ENCODE measurements around the gene OXCT1. TPM values are rescaled to one million over a fixed set of nuclear protein-coding genes. Genes with fewer than 3 reads are reported as not detected.

Gene OXCT1
- total and polyA plus RNA-seq, 2 of the 8 experiments (the other 6 are each of a cell fraction or from before 2014, with no cell fraction given): 10.1 to 28.2 TPM

GRCh38 chr5:41764650-41765049 is 105.6 kb downstream of the OXCT1 start:
- no peak for FAIRE-seq
- no peak overlapping the region for H3K14ac ChIP-seq (ENCODE audit: insufficient read length)
- no peaks in the 10 kb centered on the region for H3K4me1 ChIP-seq (replicated peaks in 1 of 4; ENCODE audit: control insufficient read depth in 3 of 4, insufficient read depth in 4 of 4, low read length in 3 of 4)
- H4K20me1 ChIP-seq (replicated peaks in 1 of 2; ENCODE audit: control insufficient read depth in 1 of 2, insufficient read depth in 2 of 2, low read length in 2 of 2): no peaks in the 10 kb centered on the region
- H3K9ac ChIP-seq (replicated peaks in 1 of 4; ENCODE audit: extremely low read depth in 1 of 4, low read depth in 3 of 4, low read length in 3 of 4): no peak overlapping the region
- no peak overlapping the region for H2BK15ac ChIP-seq (ENCODE audit: low read length)
- no peak overlapping the region for H2BK120ac ChIP-seq (replicated peaks; ENCODE audit: low read depth, low read length)
- no peak overlapping the region for H3K4ac ChIP-seq (replicated peaks; ENCODE audit: insufficient read length, low read depth, low read length)
- no peak overlapping the region for H2AK5ac ChIP-seq (ENCODE audit: low read depth, low read length)
- H3K79me1 ChIP-seq (ENCODE audit: low read depth, low read length): no peaks in the 10 kb centered on the region
- H3K56ac ChIP-seq (replicated peaks; ENCODE audit: insufficient read length, low read depth, low read length): no peak overlapping the region
- no peak overlapping the region for H2BK20ac ChIP-seq (ENCODE audit: low read length)
- no peak overlapping the region for H2AFZ ChIP-seq (ENCODE audit: low read length)
- no peak overlapping the region for H4K8ac ChIP-seq (ENCODE audit: extremely low read depth, insufficient read depth, low read length)
- no peaks in the 10 kb centered on the region for H3K23me2 ChIP-seq (ENCODE audit: low read depth, low read length)
- no peaks in the 10 kb centered on the region for H3K9me3 ChIP-seq (ENCODE audit: insufficient read depth in 2 of 2, low read depth in 1 of 2, low read length in 1 of 2)
- no peak overlapping the region for H2BK12ac ChIP-seq (ENCODE audit: low read depth, low read length)
- no peak overlapping the region for H4K5ac ChIP-seq (ENCODE audit: insufficient read length, low read depth, low read length)
- no peak for DNase-seq (ENCODE audit: low read depth in 1 of 2, low spot score in 2 of 2)
- no peak for TF ChIP-seq JUN (IDR thresholded peaks at IDR 0.05; ENCODE audit: low read depth, low read length)
- no peak for TF ChIP-seq EGR1 (IDR thresholded peaks at IDR 0.05; ENCODE audit: borderline replicate concordance, low read depth, low read length)
- TF ChIP-seq RNF2 (IDR thresholded peaks at IDR 0.05; ENCODE audit: borderline replicate concordance, low read depth, low read length, missing control alignments, poor library complexity, severe bottlenecking): no peak
- no peak for TF ChIP-seq KDM5A (IDR thresholded peaks at IDR 0.05; ENCODE audit: low read length)
- no peak for TF ChIP-seq TAF1 (IDR thresholded peaks at IDR 0.05; ENCODE audit: low read depth, low read length)
- no peak for TF ChIP-seq TAF7 (optimal IDR thresholded peaks at IDR 0.05; ENCODE audit: borderline replicate concordance, low read depth, low read length)
- TF ChIP-seq RBBP5 (IDR thresholded peaks at IDR 0.05; ENCODE audit: borderline replicate concordance, low read depth, low read length): no peak
- TF ChIP-seq KDM1A (IDR thresholded peaks at IDR 0.05; ENCODE audit: borderline replicate concordance, low read length): no peak
- TF ChIP-seq HDAC6 (IDR thresholded peaks at IDR 0.05; ENCODE audit: low read depth, low read length): no peak
- no peak for TF ChIP-seq BRCA1 (IDR thresholded peaks at IDR 0.05; ENCODE audit: low read depth, low read length)
- no peak for TF ChIP-seq SRF (IDR thresholded peaks at IDR 0.05; ENCODE audit: low read depth, low read length)
- TF ChIP-seq KDM4A (IDR thresholded peaks at IDR 0.05; ENCODE audit: low read depth, low read length, severe bottlenecking): no peak
- no peak for TF ChIP-seq NRF1 (IDR thresholded peaks at IDR 0.05; ENCODE audit: low read depth, low read length)
- H3K4me2 ChIP-seq (ENCODE audit: insufficient read depth in 1 of 2, low read depth in 2 of 2, low read length in 2 of 2): no peak overlapping the region
- no peak overlapping the region for H3K4me3 ChIP-seq (ENCODE audit: extremely low read depth in 1 of 4, insufficient read depth in 2 of 4, low read depth in 3 of 4, low read length in 4 of 4)
- no peaks in the 10 kb centered on the region for H3K27me3 ChIP-seq (replicated peaks in 1 of 4; ENCODE audit: control insufficient read depth in 3 of 4, extremely low read depth in 1 of 4, insufficient read depth in 3 of 4, low read length in 3 of 4)
- ChIA-PET CTCF (ENCODE audit: partially characterized antibody) (interaction anchor here (0.8 to 6.5 kb wide), 2 partner anchors 10 to 38 kb away, joined by 3 to 30 read pairs; no protein-coding TSS in a partner anchor), POLR2A (ENCODE audit: partially characterized antibody) (no interaction called here)
- no peak overlapping the region for H4K91ac ChIP-seq (replicated peaks; ENCODE audit: insufficient read length, low read length)
- H3K36me3 ChIP-seq (ENCODE audit: control insufficient read depth in 2 of 4, insufficient read depth in 4 of 4, low read length in 3 of 4): peaks cover 0 to 3% (median 0%) of the 10 kb centered on the region in 4 experiments; a peak in 1 of 8 replicates
- no peak overlapping the region for H3K18ac ChIP-seq (ENCODE audit: extremely low read depth, low read length)
- no peak overlapping the region for H3K27ac ChIP-seq (ENCODE audit: low read depth, low read length)
- no peaks in the 10 kb centered on the region for H3K79me2 ChIP-seq (ENCODE audit: control insufficient read depth in 1 of 2, insufficient read depth in 2 of 2, low read length in 2 of 2)
- no peak overlapping the region for H3K23ac ChIP-seq (ENCODE audit: insufficient read length)
- no peak overlapping the region for H2BK5ac ChIP-seq (ENCODE audit: low read depth, low read length)

Measured in H1 (cell line).